PC-9 (cell line): ENCODE measurements around the gene AADACL2.

Experiments used
- EZH2 ChIP-seq: fragments of 200-600 bp; sonication (generic); IDR thresholded peaks from 2 replicates; pipeline ENCODE4 v1.8.0; 2017; ENCODE audit warnings: antibody characterized with exemption, low read depth
- TF ChIP-seq, protein P1 (sequence below): fragments of 200-600 bp; sonication (generic); conservative IDR thresholded peaks from 2 replicates; pipeline ENCODE4 v1.6.1; 2017; ENCODE audit warnings: mixed run types, antibody characterized with exemption, mild to moderate bottlenecking, moderate library complexity

- TF ChIP-seq EZH2, result no peak
- TF ChIP-seq, protein P1, sequence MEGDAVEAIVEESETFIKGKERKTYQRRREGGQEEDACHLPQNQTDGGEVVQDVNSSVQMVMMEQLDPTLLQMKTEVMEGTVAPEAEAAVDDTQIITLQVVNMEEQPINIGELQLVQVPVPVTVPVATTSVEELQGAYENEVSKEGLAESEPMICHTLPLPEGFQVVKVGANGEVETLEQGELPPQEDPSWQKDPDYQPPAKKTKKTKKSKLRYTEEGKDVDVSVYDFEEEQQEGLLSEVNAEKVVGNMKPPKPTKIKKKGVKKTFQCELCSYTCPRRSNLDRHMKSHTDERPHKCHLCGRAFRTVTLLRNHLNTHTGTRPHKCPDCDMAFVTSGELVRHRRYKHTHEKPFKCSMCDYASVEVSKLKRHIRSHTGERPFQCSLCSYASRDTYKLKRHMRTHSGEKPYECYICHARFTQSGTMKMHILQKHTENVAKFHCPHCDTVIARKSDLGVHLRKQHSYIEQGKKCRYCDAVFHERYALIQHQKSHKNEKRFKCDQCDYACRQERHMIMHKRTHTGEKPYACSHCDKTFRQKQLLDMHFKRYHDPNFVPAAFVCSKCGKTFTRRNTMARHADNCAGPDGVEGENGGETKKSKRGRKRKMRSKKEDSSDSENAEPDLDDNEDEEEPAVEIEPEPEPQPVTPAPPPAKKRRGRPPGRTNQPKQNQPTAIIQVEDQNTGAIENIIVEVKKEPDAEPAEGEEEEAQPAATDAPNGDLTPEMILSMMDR, result no peak
Measured at GRCh38 chr3:151775314-151776258, 41.9 kb downstream of the AADACL2 start.
